SK-N-SH treated with all-trans-retinoic acid at 6 μM for 48 hours (cell line): ENCODE data around the gene HOXA13.

Experiments used
- ATAC-seq: fragments of 200-7000 bp; cut with Tn5 transposase; 3 replicates; pipeline ENCODE4 v1.9.1; 2020; ENCODE audit warnings: mild to moderate bottlenecking, moderate library complexity
- ARNTL ChIP-seq: fragments of 450-650 bp; formaldehyde crosslinking; IDR thresholded peaks from 2 replicates; pipeline ENCODE4 v1.5.0; 2020; ENCODE audit warnings: low read depth, mild to moderate bottlenecking, moderate library complexity, borderline replicate concordance
- BACH2 ChIP-seq: fragments of 250-450 bp; sonication (Bioruptor Pico); IDR thresholded peaks from 2 replicates; pipeline ENCODE4 v1.9.0; 2021; ENCODE audit warnings: mild to moderate bottlenecking, borderline replicate concordance
- CSDC2 ChIP-seq: fragments of 250-450 bp; sonication (Bioruptor Pico); IDR thresholded peaks from 2 replicates; pipeline ENCODE4 v1.5.0; 2020; ENCODE audit warnings: mild to moderate bottlenecking, moderate library complexity
- ESRRG ChIP-seq: fragments of 250-450 bp; sonication (Bioruptor Pico); IDR thresholded peaks from 2 replicates; pipeline ENCODE4 v1.6.1; 2021; ENCODE audit warnings: mild to moderate bottlenecking
- GLIS3 ChIP-seq: fragments of 250-450 bp; sonication (Bioruptor Pico); IDR thresholded peaks from 2 replicates; pipeline ENCODE4 v1.5.0; 2020; ENCODE audit warnings: mild to moderate bottlenecking, moderate library complexity
- ISL1 ChIP-seq: fragments of 250-450 bp; sonication (Bioruptor Pico); IDR thresholded peaks from 2 replicates; pipeline ENCODE4 v2.1.2; 2022; ENCODE audit warnings: mild to moderate bottlenecking, moderate library complexity
- OSR1 ChIP-seq: fragments of 250-450 bp; sonication (Bioruptor Pico); IDR thresholded peaks from 2 replicates; pipeline ENCODE4 v1.8.0; 2022; ENCODE audit warnings: moderate library complexity, mild to moderate bottlenecking, inconsistent platforms
- PPARA ChIP-seq: fragments of 250-450 bp; sonication (Bioruptor Pico); IDR thresholded peaks from 2 replicates; pipeline ENCODE4 v1.5.0; 2020; ENCODE audit warnings: mild to moderate bottlenecking, borderline replicate concordance
- RARB ChIP-seq: fragments of 250-450 bp; sonication (Bioruptor Pico); IDR thresholded peaks from 2 replicates; pipeline ENCODE4 v1.8.0; 2021; ENCODE audit warnings: mild to moderate bottlenecking, moderate library complexity
- SNAI2 ChIP-seq: fragments of 250-450 bp; sonication (Bioruptor Pico); IDR thresholded peaks from 2 replicates; pipeline ENCODE4 v1.5.0; 2020; ENCODE audit warnings: mild to moderate bottlenecking, moderate library complexity
- TOX ChIP-seq: fragments of 250-450 bp; sonication (Bioruptor Pico); IDR thresholded peaks from 2 replicates; pipeline ENCODE4 v1.8.0; 2021; ENCODE audit warnings: mild to moderate bottlenecking, moderate library complexity, borderline replicate concordance
- ZC3H10 ChIP-seq: fragments of 250-450 bp; sonication (Bioruptor Pico); IDR thresholded peaks from 2 replicates; pipeline ENCODE4 v1.5.1; 2021; ENCODE audit warnings: mild to moderate bottlenecking, moderate library complexity
- ZFP3 ChIP-seq: fragments of 250-450 bp; sonication (Bioruptor Pico); IDR thresholded peaks from 2 replicates; pipeline ENCODE4 v1.5.0; 2020; ENCODE audit warnings: mild to moderate bottlenecking, moderate library complexity
- ZFP30 ChIP-seq: fragments of 450-650 bp; formaldehyde crosslinking; IDR thresholded peaks from 2 replicates; pipeline ENCODE4 v1.5.0; 2022; ENCODE audit warnings: mild to moderate bottlenecking, moderate library complexity
- ZNF565 ChIP-seq: fragments of 450-650 bp; formaldehyde crosslinking; conservative IDR thresholded peaks from 2 replicates; pipeline ENCODE4 v1.5.0; 2020; ENCODE audit warnings: low read depth, mild to moderate bottlenecking, moderate library complexity
- TF ChIP-seq, protein P1 (sequence below): fragments of 250-450 bp; sonication (Bioruptor Pico); IDR thresholded peaks from 2 replicates; pipeline ENCODE4 v1.5.1; 2021; ENCODE audit warnings: mild to moderate bottlenecking, moderate library complexity
- TF ChIP-seq, protein P2 (sequence below): fragments of 250-450 bp; sonication (Bioruptor Pico); IDR thresholded peaks from 2 replicates; pipeline ENCODE4 v1.5.0; 2020; ENCODE audit warnings: mild to moderate bottlenecking, moderate library complexity
- TF ChIP-seq, protein P3 (sequence below): fragments of 250-450 bp; sonication (Bioruptor Pico); IDR thresholded peaks from 2 replicates; pipeline ENCODE4 v1.5.1; 2020; ENCODE audit warnings: low read depth, mild to moderate bottlenecking, moderate library complexity
- TF ChIP-seq, protein P4 (sequence below): fragments of 250-450 bp; sonication (Bioruptor Pico); IDR thresholded peaks from 2 replicates; pipeline ENCODE4 v1.8.0; 2020; ENCODE audit warnings: mild to moderate bottlenecking, moderate library complexity, borderline replicate concordance
- TF ChIP-seq, protein P5 (sequence below): fragments of 250-450 bp; sonication (Bioruptor Pico); IDR thresholded peaks from 2 replicates; pipeline ENCODE4 v1.8.0; 2021; ENCODE audit warnings: low read depth, mild to moderate bottlenecking, moderate library complexity, borderline replicate concordance

HOXA13 gene

DNA sequence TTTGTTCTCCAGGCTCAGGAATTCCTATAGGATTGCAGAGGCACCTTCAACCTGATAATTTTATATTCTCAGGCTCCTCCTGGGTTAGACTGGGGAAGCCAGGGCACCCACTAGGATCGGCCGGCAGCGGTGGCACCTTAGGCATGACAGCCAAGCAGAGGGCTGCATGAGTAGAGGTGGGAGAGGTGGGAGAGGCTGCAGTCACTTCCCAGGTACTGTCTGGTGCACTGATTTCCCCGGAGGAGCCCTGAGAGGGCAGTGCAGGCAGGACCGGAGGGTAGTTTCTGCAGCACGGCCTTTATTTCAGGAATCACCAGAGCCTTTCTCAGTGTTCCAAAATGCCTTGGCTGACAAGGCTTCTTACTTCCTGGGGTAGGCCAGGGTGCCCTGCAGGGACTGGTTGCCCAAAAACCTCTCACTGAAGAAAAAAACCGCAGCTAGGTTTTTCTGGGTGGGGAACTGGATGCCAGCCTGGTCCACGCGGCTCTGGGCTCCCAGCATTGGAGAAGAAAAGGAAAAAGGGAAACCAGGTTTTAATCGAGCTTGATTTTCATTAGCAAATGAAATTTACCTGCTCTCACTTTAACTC lies 3.6 kb upstream of the HOXA13 start:
- no peak for TF ChIP-seq ESRRG (CRISPR knock-in tag)
- no peak for ATAC-seq

DNA sequence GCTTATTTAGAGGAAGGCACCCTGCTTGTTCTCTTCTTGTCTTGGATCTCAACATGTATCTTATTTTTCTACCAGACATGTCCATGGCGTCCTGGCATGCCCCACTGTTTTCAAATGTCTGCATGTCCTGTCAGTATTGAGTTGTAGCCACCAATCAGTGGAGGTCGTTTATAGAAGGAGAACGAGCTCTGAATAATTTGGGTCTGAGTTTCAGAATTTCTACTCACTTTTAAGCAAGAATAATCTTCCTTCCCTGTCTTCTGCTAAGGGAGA lies 2.9 kb upstream of the HOXA13 start:
- no peak for ATAC-seq
- TF ChIP-seq ZFP30 (no peak), BACH2 (CRISPR knock-in tag) (no peak), ZNF565 (no peak), GLIS3 (CRISPR knock-in tag) (no peak), ARNTL (no peak), ISL1 (no peak), OSR1 (no peak), SNAI2 (CRISPR knock-in tag) (no peak), PPARA (no peak), ESRRG (CRISPR knock-in tag) (no peak), CSDC2 (CRISPR knock-in tag) (no peak), RARB (CRISPR knock-in tag) (no peak), TOX (CRISPR knock-in tag) (no peak), ZFP3 (CRISPR knock-in tag) (no peak)
- TF ChIP-seq, protein P1, sequence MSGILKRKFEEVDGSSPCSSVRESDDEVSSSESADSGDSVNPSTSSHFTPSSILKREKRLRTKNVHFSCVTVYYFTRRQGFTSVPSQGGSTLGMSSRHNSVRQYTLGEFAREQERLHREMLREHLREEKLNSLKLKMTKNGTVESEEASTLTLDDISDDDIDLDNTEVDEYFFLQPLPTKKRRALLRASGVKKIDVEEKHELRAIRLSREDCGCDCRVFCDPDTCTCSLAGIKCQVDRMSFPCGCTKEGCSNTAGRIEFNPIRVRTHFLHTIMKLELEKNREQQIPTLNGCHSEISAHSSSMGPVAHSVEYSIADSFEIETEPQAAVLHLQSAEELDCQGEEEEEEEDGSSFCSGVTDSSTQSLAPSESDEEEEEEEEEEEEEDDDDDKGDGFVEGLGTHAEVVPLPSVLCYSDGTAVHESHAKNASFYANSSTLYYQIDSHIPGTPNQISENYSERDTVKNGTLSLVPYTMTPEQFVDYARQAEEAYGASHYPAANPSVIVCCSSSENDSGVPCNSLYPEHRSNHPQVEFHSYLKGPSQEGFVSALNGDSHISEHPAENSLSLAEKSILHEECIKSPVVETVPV (CRISPR knock-in tag) = no peak
- TF ChIP-seq, protein P2, sequence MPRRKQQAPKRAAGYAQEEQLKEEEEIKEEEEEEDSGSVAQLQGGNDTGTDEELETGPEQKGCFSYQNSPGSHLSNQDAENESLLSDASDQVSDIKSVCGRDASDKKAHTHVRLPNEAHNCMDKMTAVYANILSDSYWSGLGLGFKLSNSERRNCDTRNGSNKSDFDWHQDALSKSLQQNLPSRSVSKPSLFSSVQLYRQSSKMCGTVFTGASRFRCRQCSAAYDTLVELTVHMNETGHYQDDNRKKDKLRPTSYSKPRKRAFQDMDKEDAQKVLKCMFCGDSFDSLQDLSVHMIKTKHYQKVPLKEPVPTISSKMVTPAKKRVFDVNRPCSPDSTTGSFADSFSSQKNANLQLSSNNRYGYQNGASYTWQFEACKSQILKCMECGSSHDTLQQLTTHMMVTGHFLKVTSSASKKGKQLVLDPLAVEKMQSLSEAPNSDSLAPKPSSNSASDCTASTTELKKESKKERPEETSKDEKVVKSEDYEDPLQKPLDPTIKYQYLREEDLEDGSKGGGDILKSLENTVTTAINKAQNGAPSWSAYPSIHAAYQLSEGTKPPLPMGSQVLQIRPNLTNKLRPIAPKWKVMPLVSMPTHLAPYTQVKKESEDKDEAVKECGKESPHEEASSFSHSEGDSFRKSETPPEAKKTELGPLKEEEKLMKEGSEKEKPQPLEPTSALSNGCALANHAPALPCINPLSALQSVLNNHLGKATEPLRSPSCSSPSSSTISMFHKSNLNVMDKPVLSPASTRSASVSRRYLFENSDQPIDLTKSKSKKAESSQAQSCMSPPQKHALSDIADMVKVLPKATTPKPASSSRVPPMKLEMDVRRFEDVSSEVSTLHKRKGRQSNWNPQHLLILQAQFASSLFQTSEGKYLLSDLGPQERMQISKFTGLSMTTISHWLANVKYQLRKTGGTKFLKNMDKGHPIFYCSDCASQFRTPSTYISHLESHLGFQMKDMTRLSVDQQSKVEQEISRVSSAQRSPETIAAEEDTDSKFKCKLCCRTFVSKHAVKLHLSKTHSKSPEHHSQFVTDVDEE (CRISPR knock-in tag) = no peak
- TF ChIP-seq, protein P3, sequence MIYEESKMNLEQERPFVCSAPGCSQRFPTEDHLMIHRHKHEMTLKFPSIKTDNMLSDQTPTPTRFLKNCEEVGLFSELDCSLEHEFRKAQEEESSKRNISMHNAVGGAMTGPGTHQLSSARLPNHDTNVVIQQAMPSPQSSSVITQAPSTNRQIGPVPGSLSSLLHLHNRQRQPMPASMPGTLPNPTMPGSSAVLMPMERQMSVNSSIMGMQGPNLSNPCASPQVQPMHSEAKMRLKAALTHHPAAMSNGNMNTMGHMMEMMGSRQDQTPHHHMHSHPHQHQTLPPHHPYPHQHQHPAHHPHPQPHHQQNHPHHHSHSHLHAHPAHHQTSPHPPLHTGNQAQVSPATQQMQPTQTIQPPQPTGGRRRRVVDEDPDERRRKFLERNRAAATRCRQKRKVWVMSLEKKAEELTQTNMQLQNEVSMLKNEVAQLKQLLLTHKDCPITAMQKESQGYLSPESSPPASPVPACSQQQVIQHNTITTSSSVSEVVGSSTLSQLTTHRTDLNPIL = no peak
- TF ChIP-seq, protein P4, sequence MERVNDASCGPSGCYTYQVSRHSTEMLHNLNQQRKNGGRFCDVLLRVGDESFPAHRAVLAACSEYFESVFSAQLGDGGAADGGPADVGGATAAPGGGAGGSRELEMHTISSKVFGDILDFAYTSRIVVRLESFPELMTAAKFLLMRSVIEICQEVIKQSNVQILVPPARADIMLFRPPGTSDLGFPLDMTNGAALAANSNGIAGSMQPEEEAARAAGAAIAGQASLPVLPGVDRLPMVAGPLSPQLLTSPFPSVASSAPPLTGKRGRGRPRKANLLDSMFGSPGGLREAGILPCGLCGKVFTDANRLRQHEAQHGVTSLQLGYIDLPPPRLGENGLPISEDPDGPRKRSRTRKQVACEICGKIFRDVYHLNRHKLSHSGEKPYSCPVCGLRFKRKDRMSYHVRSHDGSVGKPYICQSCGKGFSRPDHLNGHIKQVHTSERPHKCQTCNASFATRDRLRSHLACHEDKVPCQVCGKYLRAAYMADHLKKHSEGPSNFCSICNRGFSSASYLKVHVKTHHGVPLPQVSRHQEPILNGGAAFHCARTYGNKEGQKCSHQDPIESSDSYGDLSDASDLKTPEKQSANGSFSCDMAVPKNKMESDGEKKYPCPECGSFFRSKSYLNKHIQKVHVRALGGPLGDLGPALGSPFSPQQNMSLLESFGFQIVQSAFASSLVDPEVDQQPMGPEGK (CRISPR knock-in tag) = no peak
- TF ChIP-seq, all 23 proteins: peak for 0

DNA sequence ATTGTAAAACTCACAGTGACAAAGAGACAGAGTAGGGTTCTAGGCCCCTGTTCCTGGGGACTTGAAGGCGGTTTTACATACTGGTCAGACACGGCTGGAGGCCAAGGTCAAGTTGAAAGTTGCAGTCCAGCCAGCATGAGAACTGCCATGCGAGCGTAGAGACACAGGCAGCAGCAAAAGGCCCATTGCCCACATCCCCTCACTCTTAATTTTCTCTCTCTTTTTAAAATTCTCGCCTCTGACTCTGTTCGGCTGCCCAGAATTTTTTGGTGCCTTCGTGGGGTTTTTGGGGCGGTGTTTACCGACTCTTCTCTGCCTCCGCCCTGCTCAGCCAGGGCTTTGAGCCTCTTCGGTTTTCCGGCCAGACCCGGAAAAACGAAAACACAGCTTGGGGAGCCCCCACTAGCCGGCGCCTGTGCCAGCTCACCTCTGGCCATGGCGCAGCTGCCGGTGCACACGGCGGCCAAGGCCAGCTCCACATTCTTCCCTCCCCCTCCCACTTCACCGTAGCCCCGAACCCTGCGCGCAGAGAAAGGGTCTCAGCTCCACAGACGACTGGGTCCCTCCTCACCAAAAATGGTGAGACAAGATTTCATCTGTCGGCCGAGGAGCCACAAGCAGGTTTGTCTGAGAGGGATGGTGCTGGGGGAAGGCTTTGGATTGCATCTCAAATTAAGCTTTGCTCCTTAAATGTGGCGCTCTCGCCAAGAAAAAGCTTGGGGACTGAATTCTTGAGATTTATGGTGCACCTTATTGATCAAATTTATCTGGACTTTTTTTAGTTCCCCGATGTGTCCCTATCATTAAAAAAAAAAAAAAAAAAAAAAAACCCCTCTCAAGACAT lies 2.3 kb upstream of the HOXA13 start:
- TF ChIP-seq ESRRG (CRISPR knock-in tag) = no peak
- no peak for TF ChIP-seq SNAI2 (CRISPR knock-in tag)
- TF ChIP-seq PPARA = no peak
- no peak for TF ChIP-seq RARB (CRISPR knock-in tag)
- no peak for TF ChIP-seq CSDC2 (CRISPR knock-in tag)
- no peak for TF ChIP-seq ZC3H10
- TF ChIP-seq, protein P2 (CRISPR knock-in tag) = no peak
- TF ChIP-seq, protein P5, sequence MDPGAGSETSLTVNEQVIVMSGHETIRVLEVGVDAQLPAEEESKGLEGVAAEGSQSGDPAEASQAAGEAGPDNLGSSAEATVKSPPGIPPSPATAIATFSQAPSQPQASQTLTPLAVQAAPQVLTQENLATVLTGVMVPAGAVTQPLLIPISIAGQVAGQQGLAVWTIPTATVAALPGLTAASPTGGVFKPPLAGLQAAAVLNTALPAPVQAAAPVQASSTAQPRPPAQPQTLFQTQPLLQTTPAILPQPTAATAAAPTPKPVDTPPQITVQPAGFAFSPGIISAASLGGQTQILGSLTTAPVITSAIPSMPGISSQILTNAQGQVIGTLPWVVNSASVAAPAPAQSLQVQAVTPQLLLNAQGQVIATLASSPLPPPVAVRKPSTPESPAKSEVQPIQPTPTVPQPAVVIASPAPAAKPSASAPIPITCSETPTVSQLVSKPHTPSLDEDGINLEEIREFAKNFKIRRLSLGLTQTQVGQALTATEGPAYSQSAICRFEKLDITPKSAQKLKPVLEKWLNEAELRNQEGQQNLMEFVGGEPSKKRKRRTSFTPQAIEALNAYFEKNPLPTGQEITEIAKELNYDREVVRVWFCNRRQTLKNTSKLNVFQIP = no peak
- ATAC-seq = no peak
